Neural progenitor cell (in vitro differentiated cells): Measurements from ENCODE around the gene GALNT2. TPM values are rescaled to one million over a fixed set of nuclear protein-coding genes. Genes with fewer than 3 reads are reported as not detected.

Experiments used
- DNase-seq: peaks from one replicate; pipeline ENCODE4 v3.0.0-alpha.2; 2016; ENCODE audit warnings: low spot score
- H2AFZ ChIP-seq: fragments of 200-600 bp; sonication (generic); replicated peaks from 2 replicates; pipeline ENCODE4 v1.6.1; 2016; ENCODE audit warnings: antibody characterized with exemption
- H3F3A ChIP-seq: fragments of 200-600 bp; sonication (generic); 2 replicates; pipeline ENCODE4 v1.6.1; 2016; ENCODE audit warnings: antibody characterized with exemption, low read depth
- H3K27ac ChIP-seq: fragments of 200-600 bp; sonication (generic); 2 replicates; pipeline ENCODE4 v1.5.1; 2016; ENCODE audit warnings: mild to moderate bottlenecking
- H3K27me3 ChIP-seq: fragments of 200-600 bp; sonication (generic); 2 replicates; pipeline ENCODE4 v1.6.1; 2016; ENCODE audit warnings: mild to moderate bottlenecking, moderate library complexity
- H3K36me3 ChIP-seq: fragments of 200-600 bp; sonication (generic); 2 replicates; pipeline ENCODE4 v1.5.1; 2016
- H3K4me1 ChIP-seq: fragments of 200-600 bp; sonication (generic); 2 replicates; pipeline ENCODE4 v1.6.1; 2016; ENCODE audit warnings: mixed run types
- H3K4me2 ChIP-seq: fragments of 200-600 bp; sonication (generic); 2 replicates; pipeline ENCODE4 v1.6.1; 2016
- H3K4me3 ChIP-seq: fragments of 200-600 bp; sonication (generic); 2 replicates; pipeline ENCODE4 v1.5.1; 2016
- H3K79me2 ChIP-seq: fragments of 200-600 bp; sonication (generic); 2 replicates; pipeline ENCODE4 v1.6.1; 2016; ENCODE audit warnings: low read depth
- H3K9ac ChIP-seq: fragments of 200-600 bp; sonication (generic); 2 replicates; pipeline ENCODE4 v1.6.1; 2016
- H3K9me3 ChIP-seq: fragments of 200-600 bp; sonication (generic); 2 replicates; pipeline ENCODE4 v1.5.1; 2016; ENCODE audit warnings: low read depth
- H4K20me1 ChIP-seq: fragments of 200-600 bp; sonication (generic); 2 replicates; pipeline ENCODE4 v1.6.1; 2016; ENCODE audit warnings: low read depth
- H3K27ac Mint-ChIP-seq: 3 replicates; pipeline ENCODE4 v1.8.0; 2021; ENCODE audit warnings: mixed read lengths
- H3K27me3 Mint-ChIP-seq: 2 replicates; pipeline ENCODE4 v1.8.0; 2022; ENCODE audit warnings: low read depth, mild to moderate bottlenecking, inconsistent platforms, moderate library complexity, mixed read lengths; ENCODE audit not compliant: insufficient read depth
- H3K36me3 Mint-ChIP-seq: 3 replicates; pipeline ENCODE4 v1.8.0; 2021; ENCODE audit warnings: mixed read lengths
- H3K4me1 Mint-ChIP-seq: 3 replicates; pipeline ENCODE4 v1.8.0; 2021; ENCODE audit warnings: mixed read lengths
- H3K4me3 Mint-ChIP-seq: 3 replicates; pipeline ENCODE4 v1.8.0; 2021; ENCODE audit warnings: mild to moderate bottlenecking, moderate library complexity, mixed read lengths
- H3K9me3 Mint-ChIP-seq: 3 replicates; pipeline ENCODE4 v1.8.0; 2020; ENCODE audit warnings: mixed read lengths
- EZH2 ChIP-seq: fragments of 200-600 bp; sonication (generic); IDR thresholded peaks from 2 replicates; pipeline ENCODE4 v1.6.1; 2017; ENCODE audit warnings: antibody characterized with exemption, mild to moderate bottlenecking, moderate library complexity
- EZH2phosphoT487 ChIP-seq: fragments of 200-600 bp; sonication (generic); IDR thresholded peaks from 2 replicates; pipeline ENCODE4 v1.6.1; 2017; ENCODE audit warnings: antibody characterized with exemption
- total RNA-seq: library from RNA; depleted of rRNA; stranded (reverse); fragments of >200 nt; gene quantifications from 2 replicates; pipeline ENCODE4 v1.2.3, GENCODE V29; 2015; ENCODE audit warnings: low replicate concordance
- TF ChIP-seq, protein P1 (sequence below): fragments of 200-600 bp; sonication (generic); IDR thresholded peaks from 2 replicates; pipeline ENCODE4 v1.5.1; 2017; ENCODE audit warnings: antibody characterized with exemption, mild to moderate bottlenecking

The GALNT2 gene
- total RNA-seq, 1 donor from 2014 or later = 37.6 TPM

DNA sequence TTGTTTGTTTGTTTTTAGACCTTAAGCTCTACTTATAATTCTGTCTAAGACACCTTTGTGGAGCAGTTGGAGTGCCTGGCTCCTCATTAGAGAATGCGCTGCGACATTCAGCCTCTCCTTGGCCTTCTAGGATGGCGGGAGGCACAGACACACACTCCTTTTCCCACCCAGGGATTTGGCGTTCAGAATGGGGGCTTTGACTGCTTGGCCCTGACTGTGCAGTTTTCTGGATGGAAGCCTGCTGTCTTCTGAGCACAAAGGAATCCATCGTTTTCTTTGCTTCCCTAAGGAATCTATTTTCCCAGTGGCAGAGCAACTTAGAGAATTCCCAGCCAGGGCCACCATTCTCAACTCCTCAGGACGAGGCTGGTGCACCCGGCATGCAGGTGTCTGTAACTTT lies 83.6 kb downstream of the GALNT2 start:
- no peak overlapping the region for H3K9ac ChIP-seq
- H3K36me3 ChIP-seq = no peaks in the 10 kb centered on the region
- Mint-ChIP-seq H3K27me3 (peaks cover 15% of the 10 kb centered on the region), H3K4me1 (peaks cover 85% of the 10 kb centered on the region), H3K27ac (no peak overlapping the region), H3K4me3 (no peak overlapping the region), H3K9me3 (no peaks in the 10 kb centered on the region), H3K36me3 (peaks cover 3% of the 10 kb centered on the region)
- H3K9me3 ChIP-seq = no peaks in the 10 kb centered on the region
- TF ChIP-seq, protein P1, sequence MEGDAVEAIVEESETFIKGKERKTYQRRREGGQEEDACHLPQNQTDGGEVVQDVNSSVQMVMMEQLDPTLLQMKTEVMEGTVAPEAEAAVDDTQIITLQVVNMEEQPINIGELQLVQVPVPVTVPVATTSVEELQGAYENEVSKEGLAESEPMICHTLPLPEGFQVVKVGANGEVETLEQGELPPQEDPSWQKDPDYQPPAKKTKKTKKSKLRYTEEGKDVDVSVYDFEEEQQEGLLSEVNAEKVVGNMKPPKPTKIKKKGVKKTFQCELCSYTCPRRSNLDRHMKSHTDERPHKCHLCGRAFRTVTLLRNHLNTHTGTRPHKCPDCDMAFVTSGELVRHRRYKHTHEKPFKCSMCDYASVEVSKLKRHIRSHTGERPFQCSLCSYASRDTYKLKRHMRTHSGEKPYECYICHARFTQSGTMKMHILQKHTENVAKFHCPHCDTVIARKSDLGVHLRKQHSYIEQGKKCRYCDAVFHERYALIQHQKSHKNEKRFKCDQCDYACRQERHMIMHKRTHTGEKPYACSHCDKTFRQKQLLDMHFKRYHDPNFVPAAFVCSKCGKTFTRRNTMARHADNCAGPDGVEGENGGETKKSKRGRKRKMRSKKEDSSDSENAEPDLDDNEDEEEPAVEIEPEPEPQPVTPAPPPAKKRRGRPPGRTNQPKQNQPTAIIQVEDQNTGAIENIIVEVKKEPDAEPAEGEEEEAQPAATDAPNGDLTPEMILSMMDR = no peak
- TF ChIP-seq EZH2phosphoT487 (no peak), EZH2 (no peak)
- H3K4me3 ChIP-seq = no peak overlapping the region
- peaks cover 100% of the 10 kb centered on the region for H4K20me1 ChIP-seq
- H2AFZ ChIP-seq = no peak overlapping the region
- peaks cover 20% of the 10 kb centered on the region for H3F3A ChIP-seq
- peaks cover 77% of the 10 kb centered on the region for H3K79me2 ChIP-seq
- no peak for DNase-seq
- peaks cover 64% of the 10 kb centered on the region for H3K4me1 ChIP-seq
- no peak overlapping the region for H3K27ac ChIP-seq
- no peaks in the 10 kb centered on the region for H3K27me3 ChIP-seq
- H3K4me2 ChIP-seq = peak overlapping the region; percentile 21

DNA sequence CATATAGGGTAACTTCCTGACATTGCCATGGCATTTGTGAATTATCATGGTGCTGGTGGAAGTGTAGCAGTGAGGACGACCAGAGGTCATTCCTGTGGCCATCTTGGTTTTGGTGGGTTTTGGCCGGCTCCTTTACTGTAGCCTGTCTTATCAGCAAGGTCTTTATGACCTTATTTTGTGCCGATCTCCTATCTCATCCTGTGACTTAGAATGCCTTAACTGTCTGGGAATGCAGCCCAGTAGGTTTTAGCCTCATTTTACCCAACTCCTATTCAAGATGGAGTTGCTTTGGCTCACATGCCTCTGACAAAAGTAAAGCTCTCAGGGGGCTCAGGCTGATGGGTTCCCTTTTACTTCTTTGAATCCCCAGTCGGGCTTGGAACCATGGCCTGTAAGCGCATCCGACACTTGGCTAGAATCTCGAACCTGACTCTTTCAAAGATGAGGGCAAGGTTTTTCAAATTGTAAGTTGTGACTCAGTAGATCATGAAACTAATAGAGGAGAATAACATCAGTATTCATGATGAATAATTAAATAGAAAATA lies 85.0 kb downstream of the GALNT2 start:
- Histone ChIP-seq H2AFZ (no peak overlapping the region), H3K27me3 (no peaks in the 10 kb centered on the region), H3K9me3 (no peaks in the 10 kb centered on the region), H3F3A (peaks cover 20% of the 10 kb centered on the region), H3K79me2 (peaks cover 71% of the 10 kb centered on the region), H3K4me2 (no peak overlapping the region), H4K20me1 (peaks cover 90% of the 10 kb centered on the region), H3K4me3 (no peak overlapping the region), H3K36me3 (no peaks in the 10 kb centered on the region), H3K4me1 (peaks cover 58% of the 10 kb centered on the region), H3K9ac (no peak overlapping the region), H3K27ac (no peak overlapping the region)
- H3K36me3 Mint-ChIP-seq = peaks cover 8% of the 10 kb centered on the region
- H3K9me3 Mint-ChIP-seq = peaks cover 6% of the 10 kb centered on the region
- H3K27ac Mint-ChIP-seq = peak overlapping the region; percentile 29
- DNase-seq = no peak
- TF ChIP-seq EZH2 = no peak
- no peak for TF ChIP-seq EZH2phosphoT487
- TF ChIP-seq, protein P1 = no peak
- peaks cover 83% of the 10 kb centered on the region for H3K4me1 Mint-ChIP-seq
- H3K4me3 Mint-ChIP-seq = no peak overlapping the region
- H3K27me3 Mint-ChIP-seq = peaks cover 15% of the 10 kb centered on the region

DNA sequence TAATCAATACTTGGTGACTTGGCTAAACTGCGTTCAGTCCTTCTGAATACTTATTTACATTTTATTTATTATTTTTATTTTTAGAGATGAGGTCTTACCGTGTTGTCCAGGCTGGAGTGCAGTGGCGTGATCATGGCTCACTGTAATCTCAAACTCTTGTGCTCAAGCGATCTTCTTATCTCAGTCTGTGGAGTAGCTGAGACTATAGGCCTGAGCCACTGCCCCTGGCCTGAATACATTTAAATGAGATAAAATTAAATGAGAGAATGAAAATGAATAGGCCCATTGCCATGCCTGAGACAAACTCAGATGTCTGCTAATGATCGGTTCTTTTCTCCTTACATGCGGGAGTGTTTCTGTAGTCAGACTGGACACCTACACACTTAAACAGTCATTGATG lies 86.0 kb downstream of the GALNT2 start:
- H3K27ac ChIP-seq = no peak overlapping the region
- H3K36me3 ChIP-seq = no peaks in the 10 kb centered on the region
- no peak for DNase-seq
- peaks cover 20% of the 10 kb centered on the region for H3F3A ChIP-seq
- peaks cover 59% of the 10 kb centered on the region for H3K4me1 ChIP-seq
- peak overlapping the region; percentile 92 for H3K27ac Mint-ChIP-seq
- H3K4me3 ChIP-seq = no peak overlapping the region
- TF ChIP-seq EZH2 (no peak), EZH2phosphoT487 (no peak)
- TF ChIP-seq, protein P1 = no peak
- peaks cover 9% of the 10 kb centered on the region for H3K36me3 Mint-ChIP-seq
- no peaks in the 10 kb centered on the region for H3K9me3 ChIP-seq
- peak overlapping the region; percentile 65 for H3K4me3 Mint-ChIP-seq
- H3K4me1 Mint-ChIP-seq = peaks cover 81% of the 10 kb centered on the region
- peaks cover 76% of the 10 kb centered on the region for H3K79me2 ChIP-seq
- no peak overlapping the region for H2AFZ ChIP-seq
- H3K4me2 ChIP-seq = peak overlapping the region; percentile 50
- H3K27me3 Mint-ChIP-seq = peaks cover 9% of the 10 kb centered on the region
- H3K27me3 ChIP-seq = no peaks in the 10 kb centered on the region
- H3K9me3 Mint-ChIP-seq = peaks cover 7% of the 10 kb centered on the region
- H3K9ac ChIP-seq = no peak overlapping the region
- H4K20me1 ChIP-seq = peaks cover 81% of the 10 kb centered on the region
